A673 (cell line): ENCODE data around the gene TRIM29. TPM values are rescaled to one million over a fixed set of nuclear protein-coding genes. Genes with fewer than 3 reads are reported as not detected.

Experiments
- BruUV-seq: library from RNA; stranded (reverse); fragments of 400-500 nt; replicated peaks from 2 replicates; lab custom pipeline; 2021; lab: Mats Ljungman, UMichigan
- CTCF ChIA-PET: fragments of 300-600 bp; sonication (Branson Sonifier 250); formaldehyde crosslinking; loops from one replicate; lab custom pipeline; 2022; ENCODE audit warnings: antibody characterized with exemption; lab: Charles Lee
- POLR2A ChIA-PET: fragments of 300-600 bp; sonication (Branson Sonifier 250); formaldehyde crosslinking; loops from one replicate; lab custom pipeline; 2022; ENCODE audit warnings: antibody characterized with exemption; ENCODE audit not compliant: low non-redundant PET; lab: Charles Lee
- DNase-seq: peaks from one replicate; pipeline ENCODE4 v3.0.0-alpha.2; 2015; ENCODE audit warnings: low spot score
- H3K27ac ChIP-seq: fragments of 200-600 bp; sonication (generic); 2 replicates; pipeline ENCODE4 v1.5.1; 2016; ENCODE audit warnings: mixed run types, low read depth, mild to moderate bottlenecking, mixed read lengths, antibody characterized with exemption, low read length; ENCODE audit not compliant: poor library complexity, severe bottlenecking
- H3K27me3 ChIP-seq: fragments of 200-600 bp; sonication (generic); replicated peaks from 2 replicates; pipeline ENCODE4 v1.6.1; 2017; ENCODE audit warnings: mixed run types, low read depth, mild to moderate bottlenecking, mixed read lengths, antibody characterized with exemption, low read length; ENCODE audit not compliant: insufficient read depth, poor library complexity
- H3K36me3 ChIP-seq: fragments of 200-600 bp; sonication (generic); 2 replicates; pipeline ENCODE4 v1.6.1; 2016; ENCODE audit warnings: mixed run types, mild to moderate bottlenecking, mixed read lengths, antibody characterized with exemption, low read length; ENCODE audit not compliant: insufficient read depth, poor library complexity, severe bottlenecking
- H3K4me1 ChIP-seq: fragments of 200-600 bp; sonication (generic); 2 replicates; pipeline ENCODE4 v1.6.1; 2017; ENCODE audit warnings: mixed run types, mild to moderate bottlenecking, mixed read lengths, antibody characterized with exemption, low read length; ENCODE audit not compliant: insufficient read depth, poor library complexity, severe bottlenecking
- H3K4me3 ChIP-seq: fragments of 200-600 bp; sonication (generic); 2 replicates; pipeline ENCODE4 v1.5.1; 2016; ENCODE audit warnings: low read depth, mixed run types, mild to moderate bottlenecking, mixed read lengths, low read length; ENCODE audit not compliant: poor library complexity, severe bottlenecking
- H3K9me3 ChIP-seq: fragments of 200-600 bp; sonication (generic); 2 replicates; pipeline ENCODE4 v1.6.1; 2016; ENCODE audit warnings: mixed run types, low read depth, mild to moderate bottlenecking, mixed read lengths, antibody characterized with exemption, low read length; ENCODE audit not compliant: poor library complexity, severe bottlenecking
- CTCF ChIP-seq: fragments of 300-800, 200-600 bp; sonication (generic); conservative IDR thresholded peaks from 2 replicates; pipeline ENCODE4 v1.5.1; 2017; ENCODE audit warnings: low read depth, mild to moderate bottlenecking, antibody characterized with exemption, low read length, moderate library complexity, mixed read lengths
- EZH2 ChIP-seq: fragments of 200-600 bp; sonication (generic); IDR thresholded peaks from 2 replicates; pipeline ENCODE4 v1.6.1; 2017; ENCODE audit warnings: borderline replicate concordance, low read depth, mild to moderate bottlenecking, mixed read lengths, antibody characterized with exemption, low read length; ENCODE audit not compliant: poor library complexity, severe bottlenecking
- intact Hi-C: fragments of 100-400 bp; cut with micrococcal nuclease; formaldehyde crosslinking; loops from one replicate; pipeline ENCODE4 v1.10.0; 2022; ENCODE audit not compliant: unreplicated experiment
- total RNA-seq: library from RNA; stranded (reverse); gene quantifications from 2 replicates; pipeline ENCODE4 v1.2.3, GENCODE V29; 2021

TRIM29 gene
- total RNA-seq, 1 experiment from 2014 or later = not detected

- Histone ChIP-seq H3K36me3 (no peaks in the 10 kb centered on the region), H3K27ac (no peak overlapping the region), H3K27me3 (peaks cover 3% of the 10 kb centered on the region), H3K4me1 (no peaks in the 10 kb centered on the region), H3K9me3 (no peaks in the 10 kb centered on the region), H3K4me3 (no peak overlapping the region)
- POLR2A ChIA-PET = no interaction called here
- TF ChIP-seq CTCF = no peak
- DNase-seq = no peak
- CTCF ChIA-PET = no interaction called here
- no TSS peak for BruUV-seq
- intact Hi-C loops = no loop called here
Measured at GRCh38 chr11:120133216-120134105, 4.5 kb downstream of the TRIM29 start.

DNA sequence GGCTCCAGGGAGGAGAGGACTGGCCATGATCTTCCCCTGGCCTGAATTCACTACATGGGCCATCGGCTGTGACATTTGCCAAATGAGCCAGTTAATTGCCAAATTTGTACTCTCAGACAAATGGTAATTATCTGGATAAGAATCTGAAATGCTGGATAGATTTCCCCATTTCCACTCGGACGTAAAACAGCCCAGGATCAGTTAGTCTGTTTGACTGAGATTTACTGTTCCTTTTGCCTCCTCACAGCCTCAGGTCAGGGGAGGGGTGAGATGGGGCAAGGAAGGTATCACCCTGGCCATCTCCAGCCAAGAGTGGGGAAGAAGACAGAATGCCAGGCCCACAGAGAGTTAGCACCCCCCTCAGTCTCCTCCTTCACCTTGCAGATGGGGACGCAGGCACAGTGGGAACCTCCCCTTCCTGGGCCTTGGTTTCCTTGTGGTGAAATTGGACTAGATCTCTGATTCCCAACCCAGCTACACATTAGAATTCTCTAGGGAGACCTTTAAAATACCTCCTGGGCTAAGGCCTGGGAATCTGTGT is 5.2 kb downstream of the TRIM29 start:
- peaks cover 6% of the 10 kb centered on the region for H3K27me3 ChIP-seq
- no peaks in the 10 kb centered on the region for H3K9me3 ChIP-seq
- no TSS peak for BruUV-seq
- intact Hi-C loops = no loop called here
- ChIA-PET POLR2A (no interaction called here), CTCF (no interaction called here)
- H3K36me3 ChIP-seq = no peaks in the 10 kb centered on the region
- no peak overlapping the region for H3K27ac ChIP-seq
- no peak for DNase-seq
- no peaks in the 10 kb centered on the region for H3K4me1 ChIP-seq
- no peak overlapping the region for H3K4me3 ChIP-seq
- TF ChIP-seq EZH2 (no peak), CTCF (no peak)

DNA sequence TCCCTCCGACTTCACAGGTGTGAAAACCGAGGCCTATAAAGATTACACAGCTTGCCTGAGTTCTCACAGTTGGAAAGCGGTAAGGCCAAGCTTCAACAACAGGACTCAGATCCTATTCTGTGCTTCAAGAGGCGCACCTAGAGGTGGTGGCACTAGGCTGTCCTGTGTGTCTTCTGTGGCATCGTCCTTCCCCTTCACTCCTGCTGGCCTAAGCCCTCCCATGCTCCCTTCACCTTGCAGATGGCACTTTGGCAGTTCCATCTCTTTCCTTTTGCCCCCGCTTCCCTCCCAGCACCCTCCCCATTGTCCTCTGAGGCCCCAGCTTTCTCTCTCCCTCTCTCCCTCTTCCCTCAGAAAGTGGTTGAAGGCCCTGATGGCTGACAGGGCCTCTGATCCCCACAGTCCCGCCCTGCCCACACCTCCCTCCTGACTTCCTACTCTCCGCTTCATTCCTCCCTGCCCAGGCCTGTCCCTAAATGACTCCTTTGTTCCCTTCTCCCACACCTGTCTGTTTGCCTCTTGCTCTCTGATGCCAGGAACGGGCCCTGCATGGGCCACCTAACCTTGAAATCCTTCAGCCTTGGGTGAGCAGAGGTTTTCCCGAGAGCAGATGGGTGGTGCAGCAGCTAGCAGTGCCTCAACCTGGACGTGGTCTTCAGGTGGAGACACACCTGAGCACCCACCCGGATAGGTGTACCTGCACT is 5.8 kb downstream of the TRIM29 start:
- no peak for DNase-seq
- Histone ChIP-seq H3K27me3 (peaks cover 11% of the 10 kb centered on the region), H3K9me3 (no peaks in the 10 kb centered on the region), H3K4me1 (no peaks in the 10 kb centered on the region), H3K27ac (no peak overlapping the region), H3K4me3 (no peak overlapping the region), H3K36me3 (no peaks in the 10 kb centered on the region)
- CTCF ChIA-PET = interaction anchor here (0.6 kb wide), 1 partner anchor 119 kb away, joined by 3 read pairs; no protein-coding TSS in a partner anchor
- intact Hi-C loops = no loop called here
- no TSS peak for BruUV-seq
- POLR2A ChIA-PET = no interaction called here
- TF ChIP-seq EZH2 (no peak), CTCF (no peak)
